Neural progenitor cell (in vitro differentiated cells): ENCODE measurements around the gene POLR3B.

Experiments used
- CTCF ChIP-seq: fragments of 200-600 bp; sonication (generic); IDR thresholded peaks from 2 replicates; pipeline ENCODE4 v1.5.1; 2017; ENCODE audit warnings: antibody characterized with exemption, mild to moderate bottlenecking
- EZH2 ChIP-seq: fragments of 200-600 bp; sonication (generic); IDR thresholded peaks from 2 replicates; pipeline ENCODE4 v1.6.1; 2017; ENCODE audit warnings: antibody characterized with exemption, mild to moderate bottlenecking, moderate library complexity
- EZH2phosphoT487 ChIP-seq: fragments of 200-600 bp; sonication (generic); IDR thresholded peaks from 2 replicates; pipeline ENCODE4 v1.6.1; 2017; ENCODE audit warnings: antibody characterized with exemption

- TF ChIP-seq CTCF = no peak
- no peak for TF ChIP-seq EZH2phosphoT487
- TF ChIP-seq EZH2 = no peak
These were observed 42.0 kb upstream of the POLR3B start for GRCh38 chr12:106315523-106315922.
